H9 (cell line): ENCODE measurements around the gene PDS5B. TPM values are rescaled to one million over a fixed set of nuclear protein-coding genes. Genes with fewer than 3 reads are reported as not detected.

Experiments
- DNase-seq: peaks from one replicate; pipeline ENCODE4 v3.0.0-alpha.2; 2017
- H2AFZ ChIP-seq: one replicate; pipeline ENCODE4 v1.6.1; 2013; ENCODE audit warnings: mild to moderate bottlenecking, low read length, control low read depth, moderate library complexity
- H2AK5ac ChIP-seq: 2 replicates; pipeline ENCODE4 v1.6.1; 2013; ENCODE audit warnings: low read length, control low read depth, mixed read lengths; ENCODE audit not compliant: insufficient read length
- H2BK120ac ChIP-seq: one replicate; pipeline ENCODE4 v1.6.1; 2013; ENCODE audit warnings: low read depth, mild to moderate bottlenecking, low read length, control low read depth, inconsistent platforms; ENCODE audit not compliant: poor library complexity, severe bottlenecking
- H2BK12ac ChIP-seq: 2 replicates; pipeline ENCODE4 v1.6.1; 2013; ENCODE audit warnings: low read length, control low read depth, mixed read lengths, low read depth; ENCODE audit not compliant: insufficient read length
- H2BK15ac ChIP-seq: 2 replicates; pipeline ENCODE4 v1.6.1; 2013; ENCODE audit warnings: low read depth, low read length, control low read depth
- H2BK20ac ChIP-seq: one replicate; pipeline ENCODE4 v1.6.1; 2013; ENCODE audit warnings: low read depth, mild to moderate bottlenecking, low read length, control low read depth, inconsistent platforms; ENCODE audit not compliant: poor library complexity, severe bottlenecking
- H2BK5ac ChIP-seq: 2 replicates; pipeline ENCODE4 v1.6.1; 2013; ENCODE audit warnings: low read length, control low read depth, mixed read lengths; ENCODE audit not compliant: insufficient read length
- H3K14ac ChIP-seq: 2 replicates; pipeline ENCODE4 v1.6.1; 2013; ENCODE audit warnings: low read length, control low read depth; ENCODE audit not compliant: insufficient read depth
- H3K18ac ChIP-seq: 2 replicates; pipeline ENCODE4 v1.6.1; 2013; ENCODE audit warnings: low read depth, mild to moderate bottlenecking, mixed read lengths, low read length, control low read depth; ENCODE audit not compliant: insufficient read length
- H3K23ac ChIP-seq: 2 replicates; pipeline ENCODE4 v1.6.1; 2013; ENCODE audit warnings: low read length, control low read depth, mixed read lengths, low read depth; ENCODE audit not compliant: insufficient read length
- H3K23me2 ChIP-seq: 2 replicates; pipeline ENCODE4 v1.6.1; 2013; ENCODE audit warnings: low read depth, mild to moderate bottlenecking, mixed read lengths, low read length, control low read depth; ENCODE audit not compliant: insufficient read length, poor library complexity, severe bottlenecking
- H3K27ac ChIP-seq: 2 replicates; pipeline ENCODE4 v1.5.1; 2013; ENCODE audit warnings: low read length, control low read depth, mixed read lengths, low read depth; ENCODE audit not compliant: insufficient read length
- H3K27me3 ChIP-seq: 2 replicates; pipeline ENCODE4 v1.6.1; 2013; ENCODE audit warnings: low read length, control low read depth, inconsistent platforms; ENCODE audit not compliant: insufficient read depth
- H3K4ac ChIP-seq: 2 replicates; pipeline ENCODE4 v1.6.1; 2013; ENCODE audit warnings: low read depth, mild to moderate bottlenecking, control low read depth, inconsistent platforms, low read length, moderate library complexity
- H3K4me1 ChIP-seq: 2 replicates; pipeline ENCODE4 v1.6.1; 2013; ENCODE audit warnings: low read length, control low read depth, inconsistent platforms; ENCODE audit not compliant: insufficient read depth
- H3K4me2 ChIP-seq: 2 replicates; pipeline ENCODE4 v1.6.1; 2013; ENCODE audit warnings: low read length, control low read depth, mixed read lengths; ENCODE audit not compliant: insufficient read length, insufficient read depth
- H3K56ac ChIP-seq: 2 replicates; pipeline ENCODE4 v1.6.1; 2013; ENCODE audit warnings: low read depth, mild to moderate bottlenecking, mixed read lengths, low read length, control low read depth; ENCODE audit not compliant: insufficient read length
- H3K79me1 ChIP-seq: 2 replicates; pipeline ENCODE4 v1.6.1; 2013; ENCODE audit warnings: low read depth, mild to moderate bottlenecking, moderate library complexity, low read length, control low read depth, inconsistent platforms; ENCODE audit not compliant: insufficient read depth, poor library complexity, severe bottlenecking
- H3K79me2 ChIP-seq: 2 replicates; pipeline ENCODE4 v1.6.1; 2013; ENCODE audit warnings: low read length, control low read depth, inconsistent platforms; ENCODE audit not compliant: insufficient read depth
- H3K9ac ChIP-seq: 2 replicates; pipeline ENCODE4 v1.6.1; 2013; ENCODE audit warnings: low read length, control low read depth, mixed read lengths; ENCODE audit not compliant: insufficient read length; ENCODE audit errors: extremely low read depth
- H3K9me3 ChIP-seq: one replicate; pipeline ENCODE4 v1.6.1; 2013; ENCODE audit warnings: low read depth, low read length, inconsistent platforms; ENCODE audit not compliant: control insufficient read depth
- H3T11ph ChIP-seq: one replicate; pipeline ENCODE4 v1.6.1; 2013; ENCODE audit warnings: mild to moderate bottlenecking, low read length, control low read depth, inconsistent platforms
- H4K20me1 ChIP-seq: one replicate; pipeline ENCODE4 v1.6.1; 2013; ENCODE audit not compliant: control insufficient read depth, insufficient read length, insufficient read depth
- H4K5ac ChIP-seq: 2 replicates; pipeline ENCODE4 v1.6.1; 2013; ENCODE audit warnings: low read depth, mild to moderate bottlenecking, mixed read lengths, low read length, control low read depth; ENCODE audit not compliant: insufficient read length
- H4K8ac ChIP-seq: replicated peaks from 2 replicates; pipeline ENCODE4 v1.6.1; 2013; ENCODE audit warnings: low read length, control low read depth, mixed read lengths, low read depth; ENCODE audit not compliant: insufficient read length
- H4K91ac ChIP-seq: 2 replicates; pipeline ENCODE4 v1.6.1; 2013; ENCODE audit warnings: low read depth, mild to moderate bottlenecking, moderate library complexity, mixed read lengths, low read length, control low read depth; ENCODE audit not compliant: insufficient read length
- H3K27ac Mint-ChIP-seq, 3 experiments: 2 replicates in 2 of 3; 3 replicates in 1 of 3; pipeline ENCODE4 v1.8.0; 2020 to 2021; ENCODE audit warnings: mixed read lengths in 3 of 3, mild to moderate bottlenecking in 1 of 3, moderate library complexity in 1 of 3
- H3K27me3 Mint-ChIP-seq: 2 replicates; pipeline ENCODE4 v1.8.0; 2021; ENCODE audit warnings: low read depth, mild to moderate bottlenecking, moderate library complexity, mixed read lengths
- H3K36me3 Mint-ChIP-seq, 3 experiments: 2 replicates in 2 of 3; 3 replicates in 1 of 3; pipeline ENCODE4 v1.8.0; 2020 to 2021; ENCODE audit warnings: low read depth in 3 of 3, mixed read lengths in 3 of 3; ENCODE audit not compliant: insufficient read depth in 1 of 3
- H3K4me1 Mint-ChIP-seq, 2 experiments: 2 replicates each; pipeline ENCODE4 v1.8.0; 2020; ENCODE audit warnings: mixed read lengths in 2 of 2
- H3K4me3 Mint-ChIP-seq, 2 experiments: 2 replicates in 1 of 2; 3 replicates in 1 of 2; pipeline ENCODE4 v1.8.0; 2020 to 2021; ENCODE audit warnings: mild to moderate bottlenecking in 2 of 2, mixed read lengths in 2 of 2, moderate library complexity in 1 of 2
- H3K9me3 Mint-ChIP-seq, 2 experiments: 2 replicates in 1 of 2; 3 replicates in 1 of 2; pipeline ENCODE4 v1.8.0; 2020; ENCODE audit warnings: mild to moderate bottlenecking in 2 of 2, mixed read lengths in 2 of 2, moderate library complexity in 1 of 2
- CTCF ChIP-seq: fragments of 200-600 bp; sonication (generic); conservative IDR thresholded peaks from 3 replicates; pipeline ENCODE4 v1.8.0; 2021; ENCODE audit warnings: antibody characterized with exemption, mild to moderate bottlenecking
- WGBS: extraction: QIAGEN DNeasy Blood & Tissue Kit; methylation state at CpG from one replicate; pipeline ENCODE4 v1.1.7; 2013; ENCODE audit warnings: missing lambda C conversion rate, low lambda C conversion rate, mixed read lengths; ENCODE audit not compliant: insufficient read length; ENCODE audit errors: extremely low coverage; 5-methylcytosine and 5-hydroxymethylcytosine counted together
- total RNA-seq: library from RNA; stranded (reverse); gene quantifications from 2 replicates; pipeline ENCODE4 v1.2.1, GENCODE V29; 2021

PDS5B gene
- total RNA-seq, 1 experiment from 2014 or later: 50.0 TPM

- Mint-ChIP-seq H3K27ac (no peak overlapping the region), H3K36me3 (no peaks in the 10 kb centered on the region), H3K4me1 (peaks cover 15 to 18% of the 10 kb centered on the region in 2 experiments)
Measured at GRCh38 chr13:32638739-32639138, 52.5 kb downstream of the PDS5B start.

More at GRCh38 chr13:32638739-32639138, 52.5 kb downstream of the PDS5B start:
- Histone ChIP-seq H3K4me2 (no peak overlapping the region), H3K79me2 (peaks cover 10% of the 10 kb centered on the region; the same call in 1 of the 2 replicates), H2BK12ac (no peak overlapping the region), H3K14ac (no peak overlapping the region), H3T11ph (no peak overlapping the region), H3K18ac (no peak overlapping the region), H3K9me3 (no peaks in the 10 kb centered on the region), H3K4ac (no peak overlapping the region), H2BK15ac (no peak overlapping the region), H2AK5ac (no peak overlapping the region), H3K27me3 (no peaks in the 10 kb centered on the region), H3K79me1 (no peaks in the 10 kb centered on the region), H2BK5ac (no peak overlapping the region), H4K8ac (no peak overlapping the region), H2AFZ (no peak overlapping the region), H3K27ac (no peak overlapping the region), H3K4me1 (peaks cover 3% of the 10 kb centered on the region; the same call in 1 of the 2 replicates), H3K56ac (no peak overlapping the region), H3K23me2 (no peaks in the 10 kb centered on the region), H4K5ac (no peak overlapping the region), H2BK20ac (no peak overlapping the region), H3K9ac (no peak overlapping the region), H3K23ac (no peak overlapping the region), H2BK120ac (no peak overlapping the region), H4K20me1 (no peaks in the 10 kb centered on the region), H4K91ac (no peak overlapping the region)
- Mint-ChIP-seq H3K4me3 (no peak overlapping the region), H3K9me3 (no peaks in the 10 kb centered on the region), H3K27me3 (no peaks in the 10 kb centered on the region)
- no peak for TF ChIP-seq CTCF
- no CpG with 5 or more reads among the region's 9 CpGs for WGBS
- DNase-seq: no peak
